Neural cell (in vitro differentiated cells): Measurements from ENCODE around the gene NES. TPM values are rescaled to one million over a fixed set of nuclear protein-coding genes. Genes with fewer than 3 reads are reported as not detected.

Experiments
- H2AFZ ChIP-seq: fragments of 200-600, 300-800 bp; sonication (generic), shearing (Covaris generic); 2 replicates; pipeline ENCODE4 v1.6.0; 2014; ENCODE audit warnings: low read depth, mild to moderate bottlenecking, antibody characterized with exemption, low read length, moderate library complexity
- H3F3A ChIP-seq: fragments of 200-600 bp; shearing (Covaris generic); 2 replicates; pipeline ENCODE4 v1.6.1; 2016; ENCODE audit warnings: mild to moderate bottlenecking, moderate library complexity, mixed read lengths, antibody characterized with exemption, low read length; ENCODE audit not compliant: insufficient read depth, poor library complexity, severe bottlenecking
- H3K27ac ChIP-seq: fragments of 200-600, 300-800 bp; sonication (generic), shearing (Covaris generic); 2 replicates; pipeline ENCODE4 v1.5.1; 2014; ENCODE audit warnings: mild to moderate bottlenecking, low read length, moderate library complexity
- H3K27me3 ChIP-seq: fragments of 300-800, 200-600 bp; sonication (generic), shearing (Covaris generic); 2 replicates; pipeline ENCODE4 v1.6.0; 2014; ENCODE audit warnings: mild to moderate bottlenecking, low read depth, low read length, moderate library complexity; ENCODE audit not compliant: insufficient read depth
- H3K36me3 ChIP-seq: fragments of 300-800, 200-600 bp; sonication (generic), shearing (Covaris generic); 2 replicates; pipeline ENCODE4 v1.5.1; 2014; ENCODE audit warnings: mild to moderate bottlenecking, antibody characterized with exemption, low read length, moderate library complexity; ENCODE audit not compliant: insufficient read depth
- H3K4me2 ChIP-seq: fragments of 300-800, 200-600 bp; sonication (generic), shearing (Covaris generic); 2 replicates; pipeline ENCODE4 v1.6.0; 2014; ENCODE audit warnings: mild to moderate bottlenecking, low read length
- H3K4me3 ChIP-seq: fragments of 300-800, 200-600 bp; sonication (generic), shearing (Covaris generic); 2 replicates; pipeline ENCODE4 v1.5.1; 2014; ENCODE audit warnings: mild to moderate bottlenecking, low read length, moderate library complexity
- H3K79me2 ChIP-seq: fragments of 200-600 bp; shearing (Covaris generic); replicated peaks from 2 replicates; pipeline ENCODE4 v1.6.0; 2014; ENCODE audit warnings: mild to moderate bottlenecking, low read length, moderate library complexity; ENCODE audit not compliant: insufficient read depth
- H3K9ac ChIP-seq: fragments of 300-800, 200-600 bp; sonication (generic), shearing (Covaris generic); 2 replicates; pipeline ENCODE4 v1.6.1; 2016; ENCODE audit warnings: mild to moderate bottlenecking, low read length, mixed read lengths
- H3K9me2 ChIP-seq: fragments of 200-600 bp; shearing (Covaris generic); 2 replicates; pipeline ENCODE4 v1.6.1; 2016; ENCODE audit warnings: mild to moderate bottlenecking, low read length, mixed read lengths; ENCODE audit not compliant: insufficient read depth
- H3K9me3 ChIP-seq: fragments of 200-600, 300-800 bp; sonication (generic), shearing (Covaris generic); 2 replicates; pipeline ENCODE4 v1.6.1; 2016; ENCODE audit warnings: mild to moderate bottlenecking, mixed run types, low read length, moderate library complexity, mixed read lengths
- H4K20me1 ChIP-seq: fragments of 200-600 bp; shearing (Covaris generic); 2 replicates; pipeline ENCODE4 v1.6.1; 2016; ENCODE audit warnings: mild to moderate bottlenecking, mixed run types; ENCODE audit not compliant: insufficient read depth
- EP300 ChIP-seq: fragments of 450-650 bp; conservative IDR thresholded peaks from 2 replicates; pipeline ENCODE4 v1.6.1; 2014; ENCODE audit warnings: antibody characterized with exemption, mild to moderate bottlenecking, moderate library complexity; ENCODE audit not compliant: poor library complexity, severe bottlenecking
- EZH2 ChIP-seq: fragments of 200-600, 300-800 bp; shearing (Covaris generic), sonication (generic); IDR thresholded peaks from 2 replicates; pipeline ENCODE4 v1.6.1; 2014; ENCODE audit warnings: antibody characterized with exemption, low read length, borderline replicate concordance, mild to moderate bottlenecking; ENCODE audit not compliant: insufficient read depth, poor library complexity, severe bottlenecking
- MXI1 ChIP-seq: fragments of 450-650 bp; conservative IDR thresholded peaks from 2 replicates; pipeline ENCODE4 v1.6.1; 2014; ENCODE audit warnings: antibody characterized with exemption, mild to moderate bottlenecking; ENCODE audit not compliant: poor library complexity, severe bottlenecking
- POLR2AphosphoS5 ChIP-seq: IDR thresholded peaks from 2 replicates; pipeline ENCODE4 v1.6.1; 2012
- RAD21 ChIP-seq: fragments of 450-650 bp; conservative IDR thresholded peaks from 2 replicates; pipeline ENCODE4 v1.6.1; 2014; ENCODE audit warnings: antibody characterized with exemption, mild to moderate bottlenecking, moderate library complexity
- SMC3 ChIP-seq: fragments of 450-650 bp; conservative IDR thresholded peaks from 2 replicates; pipeline ENCODE4 v1.6.1; 2014; ENCODE audit warnings: antibody characterized with exemption, mild to moderate bottlenecking, moderate library complexity; ENCODE audit not compliant: poor library complexity
- TAF1 ChIP-seq: IDR thresholded peaks from 2 replicates; pipeline ENCODE4 v1.6.1; 2012; ENCODE audit warnings: low read depth
- polyA plus RNA-seq: library from polyadenylated mRNA; depleted of rRNA; stranded (reverse); fragments of >200 nt; gene quantifications from 2 replicates; pipeline ENCODE4 v1.2.3, GENCODE V29; 2014
- TF ChIP-seq, protein P1 (sequence below): IDR thresholded peaks from 2 replicates; pipeline ENCODE4 v1.6.1; 2012; ENCODE audit warnings: borderline replicate concordance
- TF ChIP-seq, protein P2 (sequence below): fragments of 450-650 bp; IDR thresholded peaks from 2 replicates; pipeline ENCODE4 v1.5.1; 2014; ENCODE audit warnings: antibody characterized with exemption, mild to moderate bottlenecking, moderate library complexity; ENCODE audit not compliant: poor library complexity, severe bottlenecking

NES gene
- polyA plus RNA-seq, 1 donor from 2014 or later, result 9.9 TPM

- Histone ChIP-seq H3K4me3 (no peak overlapping the region), H3K36me3 (no peaks in the 10 kb centered on the region), H3K79me2 (no peaks in the 10 kb centered on the region), H3K4me2 (no peak overlapping the region), H3K27ac (no peak overlapping the region), H3K9me3 (no peaks in the 10 kb centered on the region), H3K9ac (no peak overlapping the region), H3K9me2 (no peaks in the 10 kb centered on the region), H4K20me1 (no peaks in the 10 kb centered on the region), H3K27me3 (no peaks in the 10 kb centered on the region), H2AFZ (no peak overlapping the region), H3F3A (no peaks in the 10 kb centered on the region)
- TF ChIP-seq EP300 (no peak), MXI1 (no peak), RAD21 (no peak), POLR2AphosphoS5 (no peak), EZH2 (no peak), TAF1 (no peak), SMC3 (no peak)
- TF ChIP-seq, protein P1, sequence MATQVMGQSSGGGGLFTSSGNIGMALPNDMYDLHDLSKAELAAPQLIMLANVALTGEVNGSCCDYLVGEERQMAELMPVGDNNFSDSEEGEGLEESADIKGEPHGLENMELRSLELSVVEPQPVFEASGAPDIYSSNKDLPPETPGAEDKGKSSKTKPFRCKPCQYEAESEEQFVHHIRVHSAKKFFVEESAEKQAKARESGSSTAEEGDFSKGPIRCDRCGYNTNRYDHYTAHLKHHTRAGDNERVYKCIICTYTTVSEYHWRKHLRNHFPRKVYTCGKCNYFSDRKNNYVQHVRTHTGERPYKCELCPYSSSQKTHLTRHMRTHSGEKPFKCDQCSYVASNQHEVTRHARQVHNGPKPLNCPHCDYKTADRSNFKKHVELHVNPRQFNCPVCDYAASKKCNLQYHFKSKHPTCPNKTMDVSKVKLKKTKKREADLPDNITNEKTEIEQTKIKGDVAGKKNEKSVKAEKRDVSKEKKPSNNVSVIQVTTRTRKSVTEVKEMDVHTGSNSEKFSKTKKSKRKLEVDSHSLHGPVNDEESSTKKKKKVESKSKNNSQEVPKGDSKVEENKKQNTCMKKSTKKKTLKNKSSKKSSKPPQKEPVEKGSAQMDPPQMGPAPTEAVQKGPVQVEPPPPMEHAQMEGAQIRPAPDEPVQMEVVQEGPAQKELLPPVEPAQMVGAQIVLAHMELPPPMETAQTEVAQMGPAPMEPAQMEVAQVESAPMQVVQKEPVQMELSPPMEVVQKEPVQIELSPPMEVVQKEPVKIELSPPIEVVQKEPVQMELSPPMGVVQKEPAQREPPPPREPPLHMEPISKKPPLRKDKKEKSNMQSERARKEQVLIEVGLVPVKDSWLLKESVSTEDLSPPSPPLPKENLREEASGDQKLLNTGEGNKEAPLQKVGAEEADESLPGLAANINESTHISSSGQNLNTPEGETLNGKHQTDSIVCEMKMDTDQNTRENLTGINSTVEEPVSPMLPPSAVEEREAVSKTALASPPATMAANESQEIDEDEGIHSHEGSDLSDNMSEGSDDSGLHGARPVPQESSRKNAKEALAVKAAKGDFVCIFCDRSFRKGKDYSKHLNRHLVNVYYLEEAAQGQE, result no peak
- TF ChIP-seq, protein P2, sequence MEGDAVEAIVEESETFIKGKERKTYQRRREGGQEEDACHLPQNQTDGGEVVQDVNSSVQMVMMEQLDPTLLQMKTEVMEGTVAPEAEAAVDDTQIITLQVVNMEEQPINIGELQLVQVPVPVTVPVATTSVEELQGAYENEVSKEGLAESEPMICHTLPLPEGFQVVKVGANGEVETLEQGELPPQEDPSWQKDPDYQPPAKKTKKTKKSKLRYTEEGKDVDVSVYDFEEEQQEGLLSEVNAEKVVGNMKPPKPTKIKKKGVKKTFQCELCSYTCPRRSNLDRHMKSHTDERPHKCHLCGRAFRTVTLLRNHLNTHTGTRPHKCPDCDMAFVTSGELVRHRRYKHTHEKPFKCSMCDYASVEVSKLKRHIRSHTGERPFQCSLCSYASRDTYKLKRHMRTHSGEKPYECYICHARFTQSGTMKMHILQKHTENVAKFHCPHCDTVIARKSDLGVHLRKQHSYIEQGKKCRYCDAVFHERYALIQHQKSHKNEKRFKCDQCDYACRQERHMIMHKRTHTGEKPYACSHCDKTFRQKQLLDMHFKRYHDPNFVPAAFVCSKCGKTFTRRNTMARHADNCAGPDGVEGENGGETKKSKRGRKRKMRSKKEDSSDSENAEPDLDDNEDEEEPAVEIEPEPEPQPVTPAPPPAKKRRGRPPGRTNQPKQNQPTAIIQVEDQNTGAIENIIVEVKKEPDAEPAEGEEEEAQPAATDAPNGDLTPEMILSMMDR, result no peak
Measured at GRCh38 chr1:156684227-156684782, 7.1 kb upstream of the NES start.

DNA sequence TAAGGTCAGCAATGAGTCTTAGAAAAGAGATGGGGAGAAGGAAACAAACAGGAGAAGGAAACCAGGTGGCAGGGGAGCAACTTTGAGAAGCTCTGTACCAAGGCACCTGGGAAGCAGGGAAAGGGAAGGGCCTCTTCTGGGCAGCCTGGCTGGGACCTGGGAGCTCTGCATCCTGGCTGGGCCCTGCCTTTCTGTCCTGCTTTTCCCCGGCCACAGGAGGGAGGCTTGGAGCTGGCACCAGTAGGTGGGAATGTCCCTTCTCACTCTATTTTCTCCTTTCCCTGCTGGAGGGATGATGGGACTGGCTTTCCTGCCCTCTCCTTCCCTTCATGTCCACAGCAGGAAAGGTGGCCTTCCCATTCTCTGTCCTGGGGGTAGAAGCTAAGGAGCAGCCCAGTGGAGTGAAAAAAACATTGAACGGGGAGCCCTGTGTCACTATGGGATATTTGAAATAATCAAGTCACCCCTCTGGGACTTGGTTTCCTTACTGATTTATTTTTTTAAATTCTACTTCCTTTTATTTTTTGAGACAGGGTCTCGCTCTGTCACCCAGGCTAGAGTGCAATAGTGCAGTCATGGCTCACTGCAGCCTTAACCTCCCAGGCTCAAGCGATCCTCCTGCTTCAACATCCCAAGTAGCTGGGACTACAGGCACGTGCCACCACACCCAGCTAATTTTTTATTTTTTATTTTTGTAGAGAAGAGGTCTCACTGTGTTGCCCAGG lies 5.1 kb upstream of the NES start:
- Histone ChIP-seq H3F3A (no peaks in the 10 kb centered on the region), H3K9me3 (no peaks in the 10 kb centered on the region), H3K4me3 (no peak overlapping the region), H3K27ac (no peak overlapping the region), H3K9ac (no peak overlapping the region), H2AFZ (no peak overlapping the region), H3K4me2 (no peak overlapping the region), H4K20me1 (no peaks in the 10 kb centered on the region), H3K9me2 (no peaks in the 10 kb centered on the region), H3K27me3 (no peaks in the 10 kb centered on the region), H3K79me2 (peaks cover 7% of the 10 kb centered on the region), H3K36me3 (no peaks in the 10 kb centered on the region)
- TF ChIP-seq, protein P1, result no peak
- TF ChIP-seq MXI1 (no peak), POLR2AphosphoS5 (no peak), TAF1 (no peak), RAD21 (no peak), SMC3 (no peak), EZH2 (no peak), EP300 (no peak)
- TF ChIP-seq, protein P2, result no peak
